Activated T-cell treated with anti-CD3 and anti-CD28 coated beads for 1 hour (primary cell): ENCODE results near the gene SERF2.
"Not testable (repeated sequence)": the region's sequence is repeated elsewhere in the genome, so short reads cannot be mapped to it uniquely, and the experiment has no call there.

Experiments used
- DNase-seq: peaks from one replicate; pipeline ENCODE4 v3.0.0-alpha.2; 2020; ENCODE audit warnings: low read depth

The SERF2 gene

DNA sequence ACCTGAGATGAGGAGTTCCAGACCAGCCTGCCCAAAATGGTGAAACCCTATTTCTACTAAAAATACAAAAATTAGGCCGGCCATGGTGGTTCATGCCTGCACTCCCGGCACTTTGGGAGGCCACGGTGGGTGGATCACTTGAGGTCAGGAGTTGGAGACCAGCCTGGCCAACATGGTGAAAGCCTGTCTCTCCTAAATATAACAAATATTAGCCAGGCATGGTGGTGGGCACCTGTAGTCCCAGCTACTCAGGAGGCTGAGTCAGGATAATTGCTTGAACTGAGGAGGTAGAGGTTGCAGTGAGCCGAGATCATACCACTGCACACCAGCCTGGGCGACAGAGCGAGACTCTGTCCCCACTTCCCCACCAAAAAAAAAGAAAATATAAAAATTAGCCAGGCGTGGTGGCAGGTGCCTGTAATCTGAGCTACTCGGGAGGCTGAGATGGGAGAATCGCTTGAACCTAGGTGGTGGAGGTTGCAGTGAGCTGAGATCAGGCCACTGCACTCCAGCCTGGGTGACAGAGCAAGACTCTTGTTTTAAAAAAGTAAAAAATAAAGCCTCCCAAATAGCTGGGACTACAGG, 38.7 kb downstream of the SERF2 start:
- not testable (repeated sequence) for DNase-seq

DNA sequence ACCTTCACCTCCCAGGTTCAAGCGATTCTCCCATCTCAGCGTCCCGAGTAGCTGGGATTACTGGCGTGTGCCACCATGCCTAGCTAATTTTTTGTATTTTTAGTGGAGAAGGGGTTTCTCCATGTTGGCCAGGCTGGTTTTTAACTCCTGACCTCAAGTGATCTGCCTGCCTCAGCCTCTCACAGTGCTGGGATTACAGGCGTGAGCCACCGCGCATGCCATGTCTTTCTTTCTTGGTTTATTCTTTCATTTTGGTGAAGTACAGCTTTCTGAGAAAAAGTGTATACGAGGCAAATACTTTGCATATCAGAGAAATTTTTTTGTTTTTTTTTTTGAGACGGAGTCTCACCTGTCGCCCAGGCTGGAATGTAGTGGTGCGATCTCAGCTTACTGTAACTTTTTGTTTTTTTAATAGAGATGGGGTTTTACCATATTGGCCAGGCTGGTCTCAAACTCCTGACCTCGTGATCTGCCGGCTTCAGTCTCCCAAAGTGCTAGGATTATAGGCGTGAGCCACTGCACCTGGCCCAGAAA, 39.5 kb downstream of the SERF2 start:
- not testable (repeated sequence) for DNase-seq

DNA sequence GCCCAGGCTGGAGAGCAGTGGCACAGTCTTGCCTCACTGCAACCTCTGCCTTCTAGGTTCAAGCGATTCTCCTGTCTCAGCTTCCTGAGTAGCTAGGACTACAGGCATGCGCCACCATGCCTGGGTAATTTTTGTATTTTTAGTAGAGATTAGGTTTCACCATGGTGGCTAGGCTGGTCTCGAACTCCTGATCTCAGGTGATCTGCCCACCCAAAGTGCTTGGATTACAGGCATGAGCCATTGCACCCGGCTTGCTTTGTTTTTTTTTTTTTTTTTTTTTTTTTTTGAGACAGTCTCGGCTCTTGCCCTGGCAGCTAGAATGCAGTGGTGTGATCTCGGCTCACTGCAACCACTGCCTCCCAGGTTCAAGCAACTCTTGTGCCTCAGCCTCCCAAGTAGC, 40.4 kb downstream of the SERF2 start:
- DNase-seq = not testable (repeated sequence)

DNA sequence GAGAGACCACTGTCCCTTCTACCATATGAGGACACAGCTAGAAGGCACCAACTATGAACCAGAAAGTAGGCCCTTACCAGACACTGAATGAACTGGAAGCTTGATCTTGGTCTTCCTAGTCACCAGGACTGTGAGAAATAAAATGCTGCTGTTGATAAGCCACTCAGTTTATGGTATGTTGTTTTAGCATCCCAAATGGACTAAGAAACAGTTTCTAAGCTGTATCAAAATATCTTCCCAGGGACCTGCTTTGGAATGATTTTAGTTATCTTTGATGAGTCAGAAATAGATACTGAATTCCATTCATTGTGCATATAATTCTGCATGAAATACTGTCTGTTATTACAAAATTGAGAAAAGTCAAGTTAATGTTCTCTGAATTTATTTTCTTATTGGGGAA, 53.3 kb downstream of the SERF2 start:
- DNase-seq = no peak
